Progenitor cell of endocrine pancreas (in vitro differentiated cells): ENCODE measurements around the gene MVB12B. TPM values are rescaled to one million over a fixed set of nuclear protein-coding genes. Genes with fewer than 3 reads are reported as not detected.

Experiments
- DNase-seq: peaks from one replicate; pipeline ENCODE4 v3.0.0; 2021; ENCODE audit warnings: low spot score; ENCODE audit not compliant: unreplicated experiment
- H3K27ac Mint-ChIP-seq: 2 replicates; pipeline ENCODE4 v1.8.0; 2021; ENCODE audit warnings: mild to moderate bottlenecking, moderate library complexity, mixed read lengths
- H3K27me3 Mint-ChIP-seq: 2 replicates; pipeline ENCODE4 v1.8.0; 2021; ENCODE audit warnings: mixed read lengths
- H3K36me3 Mint-ChIP-seq: 2 replicates; pipeline ENCODE4 v1.8.0; 2022; ENCODE audit warnings: mixed read lengths; ENCODE audit not compliant: insufficient read depth
- H3K4me1 Mint-ChIP-seq: 2 replicates; pipeline ENCODE4 v1.8.0; 2021; ENCODE audit warnings: low read depth, mixed read lengths
- H3K4me3 Mint-ChIP-seq: 2 replicates; pipeline ENCODE4 v1.8.0; 2021; ENCODE audit warnings: low read depth, mild to moderate bottlenecking, moderate library complexity, mixed read lengths
- H3K9me3 Mint-ChIP-seq: 2 replicates; pipeline ENCODE4 v1.8.0; 2021; ENCODE audit warnings: low read depth, mixed read lengths
- total RNA-seq: library from RNA; stranded (reverse); gene quantifications from 2 replicates; pipeline ENCODE4 v1.2.1, GENCODE V29; 2021
- TF ChIP-seq, protein P1 (sequence below): fragments of 200-600 bp; sonication (generic); IDR thresholded peaks from one replicate; pipeline ENCODE4 v1.5.0; 2021; ENCODE audit warnings: antibody characterized with exemption, mild to moderate bottlenecking; ENCODE audit not compliant: unreplicated experiment

The MVB12B gene
- total RNA-seq, 1 donor from 2014 or later = 34.6 TPM

DNA sequence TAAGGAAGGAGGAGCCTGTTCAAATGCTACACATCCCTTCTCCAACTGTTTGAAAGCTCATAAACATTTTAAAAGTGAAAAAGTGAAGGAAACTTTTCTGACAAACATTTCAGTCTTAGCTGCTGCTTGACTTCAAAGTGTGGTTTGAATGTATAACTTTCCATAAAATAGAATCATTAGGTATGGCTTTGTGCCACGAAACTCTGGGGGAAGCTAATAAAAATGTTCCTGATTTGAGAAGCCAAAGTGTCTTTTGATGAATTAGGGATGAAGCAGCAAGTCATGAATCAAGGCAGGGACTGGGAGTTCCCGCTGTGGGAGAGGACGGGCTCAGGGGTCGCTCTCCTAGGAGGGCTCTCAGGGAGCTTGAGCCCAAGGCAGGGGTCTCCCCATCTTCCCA is 15.3 kb downstream of the MVB12B start:
- Mint-ChIP-seq H3K27me3 (no peaks in the 10 kb centered on the region), H3K36me3 (peaks cover 33% of the 10 kb centered on the region), H3K27ac (no peak overlapping the region), H3K4me3 (no peak overlapping the region), H3K9me3 (no peaks in the 10 kb centered on the region), H3K4me1 (peaks cover 19% of the 10 kb centered on the region)
- DNase-seq = no peak
- TF ChIP-seq, protein P1, sequence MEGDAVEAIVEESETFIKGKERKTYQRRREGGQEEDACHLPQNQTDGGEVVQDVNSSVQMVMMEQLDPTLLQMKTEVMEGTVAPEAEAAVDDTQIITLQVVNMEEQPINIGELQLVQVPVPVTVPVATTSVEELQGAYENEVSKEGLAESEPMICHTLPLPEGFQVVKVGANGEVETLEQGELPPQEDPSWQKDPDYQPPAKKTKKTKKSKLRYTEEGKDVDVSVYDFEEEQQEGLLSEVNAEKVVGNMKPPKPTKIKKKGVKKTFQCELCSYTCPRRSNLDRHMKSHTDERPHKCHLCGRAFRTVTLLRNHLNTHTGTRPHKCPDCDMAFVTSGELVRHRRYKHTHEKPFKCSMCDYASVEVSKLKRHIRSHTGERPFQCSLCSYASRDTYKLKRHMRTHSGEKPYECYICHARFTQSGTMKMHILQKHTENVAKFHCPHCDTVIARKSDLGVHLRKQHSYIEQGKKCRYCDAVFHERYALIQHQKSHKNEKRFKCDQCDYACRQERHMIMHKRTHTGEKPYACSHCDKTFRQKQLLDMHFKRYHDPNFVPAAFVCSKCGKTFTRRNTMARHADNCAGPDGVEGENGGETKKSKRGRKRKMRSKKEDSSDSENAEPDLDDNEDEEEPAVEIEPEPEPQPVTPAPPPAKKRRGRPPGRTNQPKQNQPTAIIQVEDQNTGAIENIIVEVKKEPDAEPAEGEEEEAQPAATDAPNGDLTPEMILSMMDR = no peak

DNA sequence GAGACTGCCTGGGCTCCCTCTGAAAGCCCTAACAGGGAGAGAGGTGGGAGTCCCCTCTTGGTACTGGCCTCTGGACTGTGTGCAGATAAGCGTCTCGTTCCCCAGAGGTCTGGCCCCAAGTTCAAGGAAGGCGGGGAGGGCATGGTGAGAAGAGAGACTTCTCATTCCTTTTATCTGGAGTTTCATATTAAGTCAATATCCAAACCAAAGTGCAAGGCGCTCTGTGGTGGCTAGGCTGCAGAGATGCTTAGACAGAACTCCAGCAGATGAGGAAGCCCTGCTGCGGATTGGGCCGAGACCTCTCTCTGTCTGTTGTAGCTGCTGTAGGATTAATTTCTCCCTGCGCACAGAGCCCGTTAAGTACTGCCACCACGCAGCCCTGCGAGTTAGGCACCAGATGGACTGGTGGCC is 16.0 kb downstream of the MVB12B start:
- no peak for DNase-seq
- peaks cover 17% of the 10 kb centered on the region for H3K4me1 Mint-ChIP-seq
- peaks cover 31% of the 10 kb centered on the region for H3K36me3 Mint-ChIP-seq
- no peaks in the 10 kb centered on the region for H3K9me3 Mint-ChIP-seq
- no peak overlapping the region for H3K27ac Mint-ChIP-seq
- no peaks in the 10 kb centered on the region for H3K27me3 Mint-ChIP-seq
- TF ChIP-seq, protein P1 = no peak
- H3K4me3 Mint-ChIP-seq = no peak overlapping the region

DNA sequence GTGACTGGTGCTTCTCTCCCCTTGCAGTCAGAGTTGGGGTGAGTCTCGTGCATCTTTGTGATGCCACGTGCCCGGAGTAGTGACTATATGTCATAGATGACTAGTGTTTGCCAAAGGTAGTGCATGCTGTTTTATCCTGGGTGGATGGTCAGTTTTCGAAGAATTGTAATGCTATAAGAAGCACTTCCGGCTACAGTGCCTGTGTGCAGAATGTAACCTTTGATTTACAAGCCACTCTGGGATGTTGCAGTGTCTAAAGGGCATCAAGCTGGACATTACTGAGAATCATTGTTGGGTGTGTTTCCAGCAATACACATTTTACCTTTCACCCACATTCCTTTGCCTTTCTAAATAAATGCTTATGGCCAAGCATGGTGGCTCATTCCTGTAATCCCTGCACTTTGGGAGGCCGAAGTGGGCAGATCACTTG is 16.7 kb downstream of the MVB12B start:
- Mint-ChIP-seq H3K36me3 (peaks cover 28% of the 10 kb centered on the region), H3K9me3 (no peaks in the 10 kb centered on the region), H3K4me3 (no peak overlapping the region), H3K27ac (peak overlapping the region; percentile 37), H3K4me1 (peaks cover 15% of the 10 kb centered on the region), H3K27me3 (no peaks in the 10 kb centered on the region)
- TF ChIP-seq, protein P1 = no peak
- no peak for DNase-seq

DNA sequence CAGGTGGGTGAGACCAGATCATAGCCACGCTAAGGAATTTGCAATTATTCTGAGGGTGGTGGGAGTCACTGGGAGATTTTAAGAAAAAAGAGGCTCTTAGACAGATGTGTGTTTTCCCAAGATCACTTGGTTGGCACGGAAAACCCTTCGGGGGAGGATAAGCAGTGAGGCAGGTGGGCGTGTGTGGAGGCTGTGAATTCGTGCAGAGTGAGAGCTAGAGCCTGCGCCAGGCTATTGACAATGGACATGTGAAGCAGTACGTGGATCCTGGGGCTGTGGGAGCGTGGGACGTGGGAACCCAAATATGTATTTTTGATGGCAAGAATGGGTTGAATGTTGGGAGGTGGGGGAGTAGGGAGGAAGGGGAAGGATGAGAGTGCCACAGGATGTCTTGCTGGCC is 19.4 kb downstream of the MVB12B start:
- no peak for DNase-seq
- Mint-ChIP-seq H3K27me3 (no peaks in the 10 kb centered on the region), H3K4me3 (no peak overlapping the region), H3K36me3 (peaks cover 41% of the 10 kb centered on the region), H3K27ac (no peak overlapping the region), H3K9me3 (peaks cover 10% of the 10 kb centered on the region), H3K4me1 (peaks cover 15% of the 10 kb centered on the region)
- TF ChIP-seq, protein P1 = no peak

DNA sequence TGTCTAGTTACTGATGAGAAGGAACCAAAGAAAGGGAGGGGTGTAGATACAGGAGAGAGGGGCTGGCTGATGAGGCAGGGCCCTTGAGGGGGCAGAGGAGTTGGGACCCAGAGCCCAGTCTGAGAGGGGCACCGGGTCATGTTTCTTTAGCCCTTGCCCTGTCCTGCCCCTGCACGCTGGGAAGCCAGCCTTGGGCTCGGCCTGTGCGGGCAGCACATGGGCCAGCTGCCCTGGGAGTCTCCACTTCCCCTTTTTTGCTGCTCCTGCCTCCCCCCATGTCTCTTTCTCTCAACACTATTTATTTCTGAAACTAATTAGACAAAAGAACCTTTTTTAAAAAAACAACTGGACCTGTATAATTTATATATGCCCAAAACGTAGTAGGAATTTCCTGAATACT is 20.5 kb downstream of the MVB12B start:
- peak overlapping the region; percentile 91 for H3K27ac Mint-ChIP-seq
- H3K27me3 Mint-ChIP-seq = no peaks in the 10 kb centered on the region
- H3K9me3 Mint-ChIP-seq = peaks cover 13% of the 10 kb centered on the region
- H3K4me1 Mint-ChIP-seq = peaks cover 15% of the 10 kb centered on the region
- DNase-seq = no peak
- TF ChIP-seq, protein P1 = no peak
- H3K36me3 Mint-ChIP-seq = peaks cover 36% of the 10 kb centered on the region
- no peak overlapping the region for H3K4me3 Mint-ChIP-seq
